Measurements from ENCODE around the gene SRF. TPM values are rescaled to one million over a fixed set of nuclear protein-coding genes. Genes with fewer than 3 reads are reported as not detected.
A peak's percentile ranks its signal among the peaks of the same experiment; 100 is the strongest.
"Not testable (repeated sequence)": the region's sequence is repeated elsewhere in the genome, so short reads cannot be mapped to it uniquely, and the experiment has no call there.

Gene SRF
- total RNA-seq, 2 donors from 2014 or later: 44.2 to 46.1 TPM

- H3K27ac Mint-ChIP-seq; H3K27me3 Mint-ChIP-seq (ENCODE audit: low read depth); DNase-seq; ATAC-seq (replicated peaks in 1 of 2); H3K4me3 Mint-ChIP-seq; H3K9me3 Mint-ChIP-seq; H3K36me3 Mint-ChIP-seq (ENCODE audit: insufficient read depth in 2 of 2): not testable (repeated sequence)
- peaks cover 25% of the 10 kb centered on the region for H3K4me1 Mint-ChIP-seq (ENCODE audit: low read depth)
These were observed 31.1 kb upstream of the SRF start for GRCh38 chr6:43139973-43140372.

GRCh38 chr6:43141644-43142043, 29.4 kb upstream of the SRF start:
- Mint-ChIP-seq H3K27me3 (ENCODE audit: low read depth) (no peaks in the 10 kb centered on the region), H3K4me3 (no peak overlapping the region), H3K27ac (no peak overlapping the region), H3K4me1 (ENCODE audit: low read depth) (peaks cover 25% of the 10 kb centered on the region), H3K9me3 (no peaks in the 10 kb centered on the region), H3K36me3 (ENCODE audit: insufficient read depth in 2 of 2) (no peaks in the 10 kb centered on the region)
- ATAC-seq (replicated peaks in 1 of 2) (no peak), DNase-seq (no peak)

- DNase-seq (peak in 1 of 2 donors; percentile 49), ATAC-seq (replicated peaks in 1 of 2) (peak in 1 of 2 donors; percentile 61)
These were observed 29.0 kb upstream of the SRF start for GRCh38 chr6:43142101-43142500.

GRCh38 chr6:43143235-43144128, 27.6 kb upstream of the SRF start:
- Mint-ChIP-seq H3K36me3 (ENCODE audit: insufficient read depth in 2 of 2) (no peaks in the 10 kb centered on the region), H3K27me3 (ENCODE audit: low read depth) (no peaks in the 10 kb centered on the region), H3K9me3 (no peaks in the 10 kb centered on the region), H3K4me1 (ENCODE audit: low read depth) (peaks cover 29% of the 10 kb centered on the region), H3K4me3 (peak overlapping the region; percentile 28 to 72), H3K27ac (peak overlapping the region; percentile 23)
- DNase-seq: peak; percentile 82 to 88
- ATAC-seq (replicated peaks in 1 of 2): peak; percentile 92 to 99

More at GRCh38 chr6:43142101-43142500, 29.0 kb upstream of the SRF start:
- peak overlapping the region in 1 of 2 donors; percentile 72 for H3K4me3 Mint-ChIP-seq
- no peaks in the 10 kb centered on the region for H3K9me3 Mint-ChIP-seq
- no peak overlapping the region for H3K27ac Mint-ChIP-seq
- H3K4me1 Mint-ChIP-seq (ENCODE audit: low read depth): peaks cover 25% of the 10 kb centered on the region
- no peaks in the 10 kb centered on the region for H3K36me3 Mint-ChIP-seq (ENCODE audit: insufficient read depth in 2 of 2)
- H3K27me3 Mint-ChIP-seq (ENCODE audit: low read depth): no peaks in the 10 kb centered on the region

GRCh38 chr6:43144879-43145278, 26.2 kb upstream of the SRF start:
- H3K27ac Mint-ChIP-seq: no peak overlapping the region
- no peaks in the 10 kb centered on the region for H3K27me3 Mint-ChIP-seq (ENCODE audit: low read depth)
- no peak for DNase-seq
- no peak for ATAC-seq (replicated peaks in 1 of 2)
- H3K9me3 Mint-ChIP-seq: no peaks in the 10 kb centered on the region
- H3K4me3 Mint-ChIP-seq: no peak overlapping the region
- no peaks in the 10 kb centered on the region for H3K36me3 Mint-ChIP-seq (ENCODE audit: insufficient read depth in 2 of 2)
- peaks cover 30% of the 10 kb centered on the region for H3K4me1 Mint-ChIP-seq (ENCODE audit: low read depth)

- no peak for ATAC-seq (replicated peaks in 1 of 2)
- no peaks in the 10 kb centered on the region for H3K36me3 Mint-ChIP-seq (ENCODE audit: insufficient read depth in 2 of 2)
- H3K27ac Mint-ChIP-seq: no peak overlapping the region
- no peak for DNase-seq
- peaks cover 30% of the 10 kb centered on the region for H3K4me1 Mint-ChIP-seq (ENCODE audit: low read depth)
- no peaks in the 10 kb centered on the region for H3K27me3 Mint-ChIP-seq (ENCODE audit: low read depth)
- no peak overlapping the region for H3K4me3 Mint-ChIP-seq
- no peaks in the 10 kb centered on the region for H3K9me3 Mint-ChIP-seq
These were observed 24.8 kb upstream of the SRF start for GRCh38 chr6:43146261-43146660.

GRCh38 chr6:43146709-43147688, 24.1 kb upstream of the SRF start:
- no peaks in the 10 kb centered on the region for H3K9me3 Mint-ChIP-seq
- H3K4me1 Mint-ChIP-seq (ENCODE audit: low read depth): peaks cover 24% of the 10 kb centered on the region
- no peak overlapping the region for H3K4me3 Mint-ChIP-seq
- H3K27me3 Mint-ChIP-seq (ENCODE audit: low read depth): no peaks in the 10 kb centered on the region
- H3K36me3 Mint-ChIP-seq (ENCODE audit: insufficient read depth in 2 of 2): no peaks in the 10 kb centered on the region
- DNase-seq: no peak
- no peak overlapping the region for H3K27ac Mint-ChIP-seq
- ATAC-seq (replicated peaks in 1 of 2): no peak

- H3K27ac Mint-ChIP-seq: peak overlapping the region; percentile 13
- no peak overlapping the region for H3K4me3 Mint-ChIP-seq
- DNase-seq: no peak
- H3K27me3 Mint-ChIP-seq (ENCODE audit: low read depth): no peaks in the 10 kb centered on the region
- no peak for ATAC-seq (replicated peaks in 1 of 2)
- H3K4me1 Mint-ChIP-seq (ENCODE audit: low read depth): peaks cover 17% of the 10 kb centered on the region
- H3K36me3 Mint-ChIP-seq (ENCODE audit: insufficient read depth in 2 of 2): no peaks in the 10 kb centered on the region
- H3K9me3 Mint-ChIP-seq: no peaks in the 10 kb centered on the region
These were observed 23.2 kb upstream of the SRF start for GRCh38 chr6:43147691-43148477.

GRCh38 chr6:43149265-43149664, 21.8 kb upstream of the SRF start:
- H3K27me3 Mint-ChIP-seq (ENCODE audit: low read depth): no peaks in the 10 kb centered on the region

GRCh38 chr6:43150051-43150751, 20.9 kb upstream of the SRF start:
- Mint-ChIP-seq H3K27ac (no peak overlapping the region), H3K27me3 (ENCODE audit: low read depth) (no peaks in the 10 kb centered on the region), H3K9me3 (no peaks in the 10 kb centered on the region), H3K36me3 (ENCODE audit: insufficient read depth in 2 of 2) (no peaks in the 10 kb centered on the region), H3K4me3 (no peak overlapping the region), H3K4me1 (ENCODE audit: low read depth) (peaks cover 5% of the 10 kb centered on the region)
- DNase-seq: no peak
- ATAC-seq (replicated peaks in 1 of 2): no peak

More at GRCh38 chr6:43149265-43149664, 21.8 kb upstream of the SRF start:
- Mint-ChIP-seq H3K4me1 (ENCODE audit: low read depth) (peaks cover 5% of the 10 kb centered on the region), H3K9me3 (no peaks in the 10 kb centered on the region), H3K36me3 (ENCODE audit: insufficient read depth in 2 of 2) (no peaks in the 10 kb centered on the region), H3K27ac (no peak overlapping the region), H3K4me3 (no peak overlapping the region)
- no peak for ATAC-seq (replicated peaks in 1 of 2)
- DNase-seq: no peak

GRCh38 chr6:43159599-43159998, 11.5 kb upstream of the SRF start:
- Mint-ChIP-seq H3K9me3 (no peaks in the 10 kb centered on the region), H3K4me3 (no peak overlapping the region), H3K36me3 (ENCODE audit: insufficient read depth in 2 of 2) (no peaks in the 10 kb centered on the region), H3K4me1 (ENCODE audit: low read depth) (no peaks in the 10 kb centered on the region), H3K27me3 (ENCODE audit: low read depth) (no peaks in the 10 kb centered on the region), H3K27ac (no peak overlapping the region)
- no peak for ATAC-seq (replicated peaks in 1 of 2)
- no peak for DNase-seq

GRCh38 chr6:43163899-43164298, 7.2 kb upstream of the SRF start:
- Mint-ChIP-seq H3K27ac (no peak overlapping the region), H3K4me3 (no peak overlapping the region), H3K9me3 (no peaks in the 10 kb centered on the region), H3K36me3 (ENCODE audit: insufficient read depth in 2 of 2) (no peaks in the 10 kb centered on the region), H3K4me1 (ENCODE audit: low read depth) (no peaks in the 10 kb centered on the region), H3K27me3 (ENCODE audit: low read depth) (no peaks in the 10 kb centered on the region)
- ATAC-seq (replicated peaks in 1 of 2): no peak
- DNase-seq: no peak

All from activated T-cell treated with anti-CD3 and anti-CD28 coated beads, Interleukin-2, amount 50 U/mL, for 72 hours (primary cell).